H9 (cell line): ENCODE measurements around the gene ZNF296. TPM values are rescaled to one million over a fixed set of nuclear protein-coding genes. Genes with fewer than 3 reads are reported as not detected.

Source experiments
- DNase-seq: peaks from one replicate; pipeline ENCODE4 v3.0.0-alpha.2; 2017
- H2AFZ ChIP-seq: one replicate; pipeline ENCODE4 v1.6.1; 2013; ENCODE audit warnings: mild to moderate bottlenecking, low read length, control low read depth, moderate library complexity
- H2AK5ac ChIP-seq: 2 replicates; pipeline ENCODE4 v1.6.1; 2013; ENCODE audit warnings: low read length, control low read depth, mixed read lengths; ENCODE audit not compliant: insufficient read length
- H2BK120ac ChIP-seq: one replicate; pipeline ENCODE4 v1.6.1; 2013; ENCODE audit warnings: low read depth, mild to moderate bottlenecking, low read length, control low read depth, inconsistent platforms; ENCODE audit not compliant: poor library complexity, severe bottlenecking
- H2BK12ac ChIP-seq: 2 replicates; pipeline ENCODE4 v1.6.1; 2013; ENCODE audit warnings: low read length, control low read depth, mixed read lengths, low read depth; ENCODE audit not compliant: insufficient read length
- H2BK15ac ChIP-seq: 2 replicates; pipeline ENCODE4 v1.6.1; 2013; ENCODE audit warnings: low read depth, low read length, control low read depth
- H2BK20ac ChIP-seq: one replicate; pipeline ENCODE4 v1.6.1; 2013; ENCODE audit warnings: low read depth, mild to moderate bottlenecking, low read length, control low read depth, inconsistent platforms; ENCODE audit not compliant: poor library complexity, severe bottlenecking
- H2BK5ac ChIP-seq: 2 replicates; pipeline ENCODE4 v1.6.1; 2013; ENCODE audit warnings: low read length, control low read depth, mixed read lengths; ENCODE audit not compliant: insufficient read length
- H3K14ac ChIP-seq: 2 replicates; pipeline ENCODE4 v1.6.1; 2013; ENCODE audit warnings: low read length, control low read depth; ENCODE audit not compliant: insufficient read depth
- H3K18ac ChIP-seq: 2 replicates; pipeline ENCODE4 v1.6.1; 2013; ENCODE audit warnings: low read depth, mild to moderate bottlenecking, mixed read lengths, low read length, control low read depth; ENCODE audit not compliant: insufficient read length
- H3K23ac ChIP-seq: 2 replicates; pipeline ENCODE4 v1.6.1; 2013; ENCODE audit warnings: low read length, control low read depth, mixed read lengths, low read depth; ENCODE audit not compliant: insufficient read length
- H3K23me2 ChIP-seq: 2 replicates; pipeline ENCODE4 v1.6.1; 2013; ENCODE audit warnings: low read depth, mild to moderate bottlenecking, mixed read lengths, low read length, control low read depth; ENCODE audit not compliant: insufficient read length, poor library complexity, severe bottlenecking
- H3K27ac ChIP-seq: 2 replicates; pipeline ENCODE4 v1.5.1; 2013; ENCODE audit warnings: low read length, control low read depth, mixed read lengths, low read depth; ENCODE audit not compliant: insufficient read length
- H3K27me3 ChIP-seq: 2 replicates; pipeline ENCODE4 v1.6.1; 2013; ENCODE audit warnings: low read length, control low read depth, inconsistent platforms; ENCODE audit not compliant: insufficient read depth
- H3K4ac ChIP-seq: 2 replicates; pipeline ENCODE4 v1.6.1; 2013; ENCODE audit warnings: low read depth, mild to moderate bottlenecking, control low read depth, inconsistent platforms, low read length, moderate library complexity
- H3K4me1 ChIP-seq: 2 replicates; pipeline ENCODE4 v1.6.1; 2013; ENCODE audit warnings: low read length, control low read depth, inconsistent platforms; ENCODE audit not compliant: insufficient read depth
- H3K4me2 ChIP-seq: 2 replicates; pipeline ENCODE4 v1.6.1; 2013; ENCODE audit warnings: low read length, control low read depth, mixed read lengths; ENCODE audit not compliant: insufficient read length, insufficient read depth
- H3K56ac ChIP-seq: 2 replicates; pipeline ENCODE4 v1.6.1; 2013; ENCODE audit warnings: low read depth, mild to moderate bottlenecking, mixed read lengths, low read length, control low read depth; ENCODE audit not compliant: insufficient read length
- H3K79me1 ChIP-seq: 2 replicates; pipeline ENCODE4 v1.6.1; 2013; ENCODE audit warnings: low read depth, mild to moderate bottlenecking, moderate library complexity, low read length, control low read depth, inconsistent platforms; ENCODE audit not compliant: insufficient read depth, poor library complexity, severe bottlenecking
- H3K79me2 ChIP-seq: 2 replicates; pipeline ENCODE4 v1.6.1; 2013; ENCODE audit warnings: low read length, control low read depth, inconsistent platforms; ENCODE audit not compliant: insufficient read depth
- H3K9ac ChIP-seq: 2 replicates; pipeline ENCODE4 v1.6.1; 2013; ENCODE audit warnings: low read length, control low read depth, mixed read lengths; ENCODE audit not compliant: insufficient read length; ENCODE audit errors: extremely low read depth
- H3K9me3 ChIP-seq: one replicate; pipeline ENCODE4 v1.6.1; 2013; ENCODE audit warnings: low read depth, low read length, inconsistent platforms; ENCODE audit not compliant: control insufficient read depth
- H3T11ph ChIP-seq: one replicate; pipeline ENCODE4 v1.6.1; 2013; ENCODE audit warnings: mild to moderate bottlenecking, low read length, control low read depth, inconsistent platforms
- H4K20me1 ChIP-seq: one replicate; pipeline ENCODE4 v1.6.1; 2013; ENCODE audit not compliant: control insufficient read depth, insufficient read length, insufficient read depth
- H4K5ac ChIP-seq: 2 replicates; pipeline ENCODE4 v1.6.1; 2013; ENCODE audit warnings: low read depth, mild to moderate bottlenecking, mixed read lengths, low read length, control low read depth; ENCODE audit not compliant: insufficient read length
- H4K8ac ChIP-seq: replicated peaks from 2 replicates; pipeline ENCODE4 v1.6.1; 2013; ENCODE audit warnings: low read length, control low read depth, mixed read lengths, low read depth; ENCODE audit not compliant: insufficient read length
- H4K91ac ChIP-seq: 2 replicates; pipeline ENCODE4 v1.6.1; 2013; ENCODE audit warnings: low read depth, mild to moderate bottlenecking, moderate library complexity, mixed read lengths, low read length, control low read depth; ENCODE audit not compliant: insufficient read length
- H3K27ac Mint-ChIP-seq, 3 experiments: 2 replicates in 2 of 3; 3 replicates in 1 of 3; pipeline ENCODE4 v1.8.0; 2020 to 2021; ENCODE audit warnings: mixed read lengths in 3 of 3, mild to moderate bottlenecking in 1 of 3, moderate library complexity in 1 of 3
- H3K27me3 Mint-ChIP-seq: 2 replicates; pipeline ENCODE4 v1.8.0; 2021; ENCODE audit warnings: low read depth, mild to moderate bottlenecking, moderate library complexity, mixed read lengths
- H3K36me3 Mint-ChIP-seq, 3 experiments: 2 replicates in 2 of 3; 3 replicates in 1 of 3; pipeline ENCODE4 v1.8.0; 2020 to 2021; ENCODE audit warnings: low read depth in 3 of 3, mixed read lengths in 3 of 3; ENCODE audit not compliant: insufficient read depth in 1 of 3
- H3K4me1 Mint-ChIP-seq, 2 experiments: 2 replicates each; pipeline ENCODE4 v1.8.0; 2020; ENCODE audit warnings: mixed read lengths in 2 of 2
- H3K4me3 Mint-ChIP-seq, 2 experiments: 2 replicates in 1 of 2; 3 replicates in 1 of 2; pipeline ENCODE4 v1.8.0; 2020 to 2021; ENCODE audit warnings: mild to moderate bottlenecking in 2 of 2, mixed read lengths in 2 of 2, moderate library complexity in 1 of 2
- H3K9me3 Mint-ChIP-seq, 2 experiments: 2 replicates in 1 of 2; 3 replicates in 1 of 2; pipeline ENCODE4 v1.8.0; 2020; ENCODE audit warnings: mild to moderate bottlenecking in 2 of 2, mixed read lengths in 2 of 2, moderate library complexity in 1 of 2
- CTCF ChIP-seq: fragments of 200-600 bp; sonication (generic); conservative IDR thresholded peaks from 3 replicates; pipeline ENCODE4 v1.8.0; 2021; ENCODE audit warnings: antibody characterized with exemption, mild to moderate bottlenecking
- WGBS: extraction: QIAGEN DNeasy Blood & Tissue Kit; methylation state at CpG from one replicate; pipeline ENCODE4 v1.1.7; 2013; ENCODE audit warnings: missing lambda C conversion rate, low lambda C conversion rate, mixed read lengths; ENCODE audit not compliant: insufficient read length; ENCODE audit errors: extremely low coverage; 5-methylcytosine and 5-hydroxymethylcytosine counted together
- long read RNA-seq: library from polyadenylated mRNA; unstranded; transcript quantifications from one replicate; pipeline ENCODE4 v2.0.0, GENCODE V29; 2020
- total RNA-seq: library from RNA; stranded (reverse); gene quantifications from 2 replicates; pipeline ENCODE4 v1.2.1, GENCODE V29; 2021

Gene ZNF296
- total RNA-seq = 14.3 and 14.8 TPM in 2 replicates
- long read RNA-seq, transcript ZNF296-201 (3 exons, 1,744 nt) = major isoform, 123 of 124 reads
- long read RNA-seq, partial matches to known transcripts = 1 of 124 reads
- long read RNA-seq, other reads (novel, unspliced or antisense) = 0 of 124 reads

DNA sequence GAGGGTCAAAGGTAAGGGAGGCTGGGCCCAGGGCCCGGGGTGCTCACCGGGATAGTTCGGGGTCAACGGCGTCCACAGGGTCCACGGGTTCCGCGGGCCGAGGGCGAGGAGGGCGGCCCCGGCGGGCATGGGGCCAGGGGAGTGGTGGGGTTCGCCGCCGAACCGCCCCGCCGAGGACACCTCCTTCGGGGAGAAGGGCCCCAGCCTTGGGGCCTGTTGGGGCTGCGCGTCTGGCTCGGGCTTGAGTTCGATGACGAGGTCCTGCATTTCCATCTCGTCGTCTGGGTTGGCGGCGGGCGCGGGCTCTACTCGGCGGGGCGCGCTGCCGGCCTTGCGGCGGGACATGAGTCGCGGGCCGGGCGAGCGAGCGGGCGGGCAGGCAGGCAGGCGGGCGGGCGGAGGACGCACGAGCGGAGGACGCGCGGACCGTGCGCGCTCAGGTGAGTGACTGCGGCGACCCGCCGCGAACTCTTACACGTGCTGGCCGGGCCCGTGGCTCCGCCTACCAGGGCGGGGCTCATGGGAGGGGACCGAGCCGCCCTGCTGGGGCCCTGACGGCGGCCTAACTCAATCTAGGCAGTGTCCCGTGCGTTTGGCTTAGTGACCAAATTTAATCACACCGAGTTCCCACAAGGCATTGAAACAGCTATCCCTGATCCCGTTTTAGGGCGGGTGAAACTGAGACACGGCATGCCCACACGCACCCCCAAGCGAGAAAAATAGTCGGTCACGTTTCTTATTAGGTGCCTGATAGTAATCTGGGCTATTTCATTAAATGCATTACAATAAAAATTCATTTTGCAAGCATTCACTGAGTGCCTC, at the start of gene ZNF296:
Gene ZNF296, minus strand, starts transcription at position 450 of the 822 bp plus-strand sequence. Its CDS starts 105 bp downstream, at position 345.
- peaks cover 7 to 27% (median 23%) of the 10 kb centered on the region in 3 experiments; a peak in 6 of 7 replicates for H3K36me3 Mint-ChIP-seq
- no peak within 1 kb of the TSS for H3K56ac ChIP-seq
- no peak within 1 kb of the TSS for H3T11ph ChIP-seq
- H3K79me1 ChIP-seq = no peaks in the 10 kb centered on the region
- H2AFZ ChIP-seq = no peak within 1 kb of the TSS
- H3K4me2 ChIP-seq = peak within 1 kb of the TSS; percentile 79
- WGBS = no CpG with 5 or more reads among the region's 81 CpGs
- peak within 1 kb of the TSS; percentile 53 for H3K9ac ChIP-seq
- no peaks in the 10 kb centered on the region for H3K9me3 ChIP-seq
- H3K4me1 Mint-ChIP-seq = peaks cover 33 to 42% of the 10 kb centered on the region in 2 experiments
- no peaks in the 10 kb centered on the region for H3K27me3 Mint-ChIP-seq
- peaks cover 20% of the 10 kb centered on the region for H3K23me2 ChIP-seq
- H2BK120ac ChIP-seq = no peak within 1 kb of the TSS
- no peak within 1 kb of the TSS for H3K27ac ChIP-seq
- no peak within 1 kb of the TSS for H2BK12ac ChIP-seq
- H2BK5ac ChIP-seq = no peak within 1 kb of the TSS
- peak; percentile 91 for DNase-seq
- no peak within 1 kb of the TSS for H3K23ac ChIP-seq
- H3K4me1 ChIP-seq = peaks cover 10% of the 10 kb centered on the region; the same call in 1 of the 2 replicates
- H3K14ac ChIP-seq = no peak within 1 kb of the TSS
- H3K4ac ChIP-seq = no peak within 1 kb of the TSS
- H4K91ac ChIP-seq = no peak within 1 kb of the TSS
- peaks cover 5% of the 10 kb centered on the region; the same call in 1 of the 2 replicates for H3K79me2 ChIP-seq
- no peak within 1 kb of the TSS for H4K5ac ChIP-seq
- no peak within 1 kb of the TSS for H3K18ac ChIP-seq
- H3K27me3 ChIP-seq = no peaks in the 10 kb centered on the region
- H2AK5ac ChIP-seq = no peak within 1 kb of the TSS
- no peaks in the 10 kb centered on the region; a peak in 1 of 5 replicates for H3K9me3 Mint-ChIP-seq
- no peak within 1 kb of the TSS for H4K8ac ChIP-seq
- H4K20me1 ChIP-seq = no peaks in the 10 kb centered on the region
- H3K4me3 Mint-ChIP-seq = peak within 1 kb of the TSS; percentile 82 to 92
- peak within 1 kb of the TSS; percentile 95 to 97 (median 97) for H3K27ac Mint-ChIP-seq
- TF ChIP-seq CTCF = no peak
- no peak within 1 kb of the TSS for H2BK15ac ChIP-seq
- H2BK20ac ChIP-seq = no peak within 1 kb of the TSS
